DMS79 (cell line): Measurements from ENCODE around the gene CEP19.

Source experiments
- DNase-seq: peaks from one replicate; lab custom pipeline; 2025; lab: John Stamatoyannopoulos, UW

Gene CEP19

GRCh38 chr3:196666001-196666867 is 45.8 kb downstream of the CEP19 start:
- DNase-seq: peak; percentile 12

- no peak for DNase-seq
Measured at GRCh38 chr3:196662711-196663571, 49.1 kb downstream of the CEP19 start.

- DNase-seq: peak; percentile 88
Measured at GRCh38 chr3:196662033-196662432, 50.0 kb downstream of the CEP19 start.

- peak; percentile 68 for DNase-seq
Measured at GRCh38 chr3:196661400-196661799, 50.6 kb downstream of the CEP19 start.

GRCh38 chr3:196660381-196661166 is 51.5 kb downstream of the CEP19 start:
- DNase-seq: peak; percentile 95

- DNase-seq: no peak
Measured at GRCh38 chr3:196659901-196660351, 52.1 kb downstream of the CEP19 start.
